OCI-LY1 (cell line): Measurements from ENCODE around the gene KIRREL2.

Source experiments
- H2AFZ ChIP-seq: fragments of 200-600 bp; sonication (generic), shearing (Covaris generic); 2 replicates; pipeline ENCODE4 v1.6.0; 2014; ENCODE audit warnings: antibody characterized with exemption, mild to moderate bottlenecking, low read length
- H3F3A ChIP-seq: fragments of 200-600 bp; sonication (generic), shearing (Covaris generic); 2 replicates; pipeline ENCODE4 v1.6.0; 2014; ENCODE audit warnings: mild to moderate bottlenecking, antibody characterized with exemption, low read length, moderate library complexity; ENCODE audit not compliant: insufficient read depth
- H3K27ac ChIP-seq: fragments of 200-600 bp; sonication (generic); 2 replicates; pipeline ENCODE4 v1.5.1; 2014; ENCODE audit warnings: low read length, mixed run types, mild to moderate bottlenecking, low read depth; ENCODE audit not compliant: poor library complexity, severe bottlenecking
- H3K27me3 ChIP-seq: fragments of 200-600 bp; sonication (generic); 2 replicates; pipeline ENCODE4 v1.6.0; 2014; ENCODE audit warnings: antibody characterized with exemption, mild to moderate bottlenecking, low read length, moderate library complexity; ENCODE audit not compliant: insufficient read depth
- H3K36me3 ChIP-seq: fragments of 200-600 bp; sonication (generic); 2 replicates; pipeline ENCODE4 v1.6.1; 2014; ENCODE audit warnings: mild to moderate bottlenecking, antibody characterized with exemption, low read length, moderate library complexity, mixed read lengths; ENCODE audit not compliant: insufficient read depth
- H3K4me1 ChIP-seq: fragments of 200-600 bp; sonication (generic); 2 replicates; pipeline ENCODE4 v1.5.1; 2014; ENCODE audit warnings: mild to moderate bottlenecking, low read length, moderate library complexity; ENCODE audit not compliant: insufficient read depth, severe bottlenecking
- H3K4me2 ChIP-seq: fragments of 200-600 bp; sonication (generic), shearing (Covaris generic); 2 replicates; pipeline ENCODE4 v1.6.1; 2014; ENCODE audit warnings: low read length
- H3K4me3 ChIP-seq: fragments of 200-600 bp; sonication (generic); 2 replicates; pipeline ENCODE4 v1.5.1; 2014; ENCODE audit warnings: low read length, low read depth, mild to moderate bottlenecking, mixed read lengths; ENCODE audit not compliant: poor library complexity, severe bottlenecking
- H3K79me2 ChIP-seq: fragments of 200-600 bp; shearing (Covaris generic); 2 replicates; pipeline ENCODE4 v1.6.1; 2016; ENCODE audit warnings: mixed run types, low read length, mixed read lengths; ENCODE audit not compliant: insufficient read depth
- H3K9ac ChIP-seq: fragments of 200-600 bp; sonication (generic), shearing (Covaris generic); 2 replicates; pipeline ENCODE4 v1.6.1; 2014; ENCODE audit warnings: mild to moderate bottlenecking, low read length, mixed read lengths
- H3K9me2 ChIP-seq: fragments of 200-600 bp; sonication (generic), shearing (Covaris generic); 2 replicates; pipeline ENCODE4 v1.6.1; 2014; ENCODE audit warnings: low read depth, mild to moderate bottlenecking, low read length, mixed read lengths
- H3K9me3 ChIP-seq: fragments of 200-600 bp; shearing (Covaris generic); 2 replicates; pipeline ENCODE4 v1.6.1; 2014; ENCODE audit warnings: low read length, mixed read lengths
- H4K20me1 ChIP-seq: fragments of 200-600 bp; sonication (generic), shearing (Covaris generic); 2 replicates; pipeline ENCODE4 v1.6.0; 2016; ENCODE audit warnings: mild to moderate bottlenecking, low read length; ENCODE audit not compliant: insufficient read depth
- EZH2 ChIP-seq: fragments of 200-600 bp; sonication (generic), shearing (Covaris generic); IDR thresholded peaks from 2 replicates; pipeline ENCODE4 v1.8.0; 2017; ENCODE audit warnings: borderline replicate concordance, mixed run types, mild to moderate bottlenecking, antibody characterized with exemption, low read length, moderate library complexity, mixed read lengths
- TF ChIP-seq, protein P1 (sequence below): fragments of 200-600 bp; sonication (generic), shearing (Covaris generic); IDR thresholded peaks from 2 replicates; pipeline ENCODE4 v1.5.1; 2017; ENCODE audit warnings: mild to moderate bottlenecking, antibody characterized with exemption, low read length, moderate library complexity, mixed read lengths

KIRREL2 gene

DNA sequence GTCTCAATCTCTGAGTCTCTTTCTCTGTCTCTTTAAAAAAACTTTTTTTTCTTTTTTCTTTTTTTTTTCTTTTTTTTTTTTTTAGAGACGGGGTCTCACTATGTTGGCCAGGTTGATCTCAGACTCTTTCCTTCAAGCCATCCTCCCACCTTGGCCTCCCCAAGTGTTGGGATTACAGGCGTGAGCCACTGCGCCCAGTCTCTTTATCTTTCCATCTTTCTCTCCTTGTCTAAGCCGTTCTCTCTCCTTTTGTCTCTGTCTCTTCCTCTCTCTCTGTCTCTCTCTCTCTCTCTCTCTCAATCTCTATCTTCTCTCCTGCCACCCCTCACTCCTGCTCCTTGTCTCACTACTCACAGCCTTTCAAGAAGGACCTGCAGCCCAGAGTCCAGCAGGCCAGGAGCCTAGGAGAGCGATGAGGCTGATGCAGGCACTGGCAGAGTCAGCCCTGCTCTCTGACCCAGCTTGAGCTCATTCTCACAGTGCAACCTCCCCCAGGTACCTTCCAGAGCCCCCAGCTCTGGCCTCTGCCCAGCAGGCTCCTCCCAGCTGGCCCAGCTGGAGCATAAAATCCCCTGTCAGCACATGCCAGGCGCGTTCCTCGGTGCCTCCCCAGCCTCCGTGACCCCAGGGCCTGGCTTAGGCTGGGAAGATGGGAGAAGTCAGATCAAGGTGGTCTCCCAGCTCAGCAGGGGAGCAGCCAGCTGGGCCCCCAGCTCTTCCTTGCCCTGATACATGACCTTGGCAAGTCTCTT is 4.5 kb upstream of the KIRREL2 start, which contains the start of gene NPHS1:
Gene NPHS1 (minus strand): TSS at position 476 of the 752 bp plus-strand sequence. CDS start 667 bp downstream, outside the sequence.
- Histone ChIP-seq H3K79me2 (no peaks in the 10 kb centered on the region), H3K4me3 (no peak within 1 kb of the TSS), H3K36me3 (no peaks in the 10 kb centered on the region), H3F3A (no peaks in the 10 kb centered on the region), H3K4me1 (peaks cover 10% of the 10 kb centered on the region), H3K9me2 (no peaks in the 10 kb centered on the region), H3K9ac (no peak within 1 kb of the TSS), H3K27me3 (0 out of 2 replicates have a peak, but pooled peaks cover 13% of the 10 kb centered on the region), H4K20me1 (no peaks in the 10 kb centered on the region), H2AFZ (no peak within 1 kb of the TSS), H3K9me3 (no peaks in the 10 kb centered on the region), H3K4me2 (peak within 1 kb of the TSS; percentile 2; the same call in 1 of the 2 replicates), H3K27ac (no peak within 1 kb of the TSS)
- TF ChIP-seq, protein P1, sequence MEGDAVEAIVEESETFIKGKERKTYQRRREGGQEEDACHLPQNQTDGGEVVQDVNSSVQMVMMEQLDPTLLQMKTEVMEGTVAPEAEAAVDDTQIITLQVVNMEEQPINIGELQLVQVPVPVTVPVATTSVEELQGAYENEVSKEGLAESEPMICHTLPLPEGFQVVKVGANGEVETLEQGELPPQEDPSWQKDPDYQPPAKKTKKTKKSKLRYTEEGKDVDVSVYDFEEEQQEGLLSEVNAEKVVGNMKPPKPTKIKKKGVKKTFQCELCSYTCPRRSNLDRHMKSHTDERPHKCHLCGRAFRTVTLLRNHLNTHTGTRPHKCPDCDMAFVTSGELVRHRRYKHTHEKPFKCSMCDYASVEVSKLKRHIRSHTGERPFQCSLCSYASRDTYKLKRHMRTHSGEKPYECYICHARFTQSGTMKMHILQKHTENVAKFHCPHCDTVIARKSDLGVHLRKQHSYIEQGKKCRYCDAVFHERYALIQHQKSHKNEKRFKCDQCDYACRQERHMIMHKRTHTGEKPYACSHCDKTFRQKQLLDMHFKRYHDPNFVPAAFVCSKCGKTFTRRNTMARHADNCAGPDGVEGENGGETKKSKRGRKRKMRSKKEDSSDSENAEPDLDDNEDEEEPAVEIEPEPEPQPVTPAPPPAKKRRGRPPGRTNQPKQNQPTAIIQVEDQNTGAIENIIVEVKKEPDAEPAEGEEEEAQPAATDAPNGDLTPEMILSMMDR, result no peak
- no peak for TF ChIP-seq EZH2

DNA sequence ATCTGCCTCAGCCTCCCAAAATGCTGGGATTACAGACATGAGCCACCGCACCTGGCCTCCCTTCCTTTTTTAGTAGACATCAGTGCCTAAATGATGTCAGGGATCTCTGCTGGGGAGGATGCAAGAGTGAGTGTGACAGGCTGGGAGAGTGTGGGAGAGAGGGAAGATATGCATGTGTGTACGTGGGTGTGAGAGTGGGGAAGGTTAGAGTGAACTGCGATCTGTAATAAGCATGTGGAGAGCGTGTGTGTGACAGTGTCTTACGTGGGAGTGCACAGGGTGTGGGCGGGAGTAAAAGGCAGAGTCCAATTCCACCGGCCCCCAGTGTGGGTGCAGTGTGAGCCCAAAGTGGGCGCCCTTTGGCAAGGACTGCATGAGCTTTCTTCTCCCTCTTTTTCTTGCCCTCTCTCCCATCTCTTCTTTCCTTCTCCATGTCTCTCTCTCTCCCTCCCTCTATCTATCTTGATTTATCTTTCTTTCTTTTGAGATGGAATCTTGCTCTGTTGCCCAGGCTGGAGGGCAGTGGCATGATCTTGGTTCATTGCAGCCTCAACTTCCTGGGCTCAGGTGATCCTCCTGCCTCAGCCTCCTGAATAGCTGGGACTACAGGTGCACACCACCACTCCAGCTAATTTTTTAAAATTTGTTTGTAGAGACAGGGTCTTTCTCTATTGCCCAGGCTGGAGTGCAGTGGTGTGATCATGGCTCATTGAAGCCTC is 3.5 kb upstream of the KIRREL2 start:
- no peak for TF ChIP-seq EZH2
- TF ChIP-seq, protein P1, result no peak
- Histone ChIP-seq H3K4me1 (peaks cover 12% of the 10 kb centered on the region), H3K27me3 (0 out of 2 replicates have a peak, but pooled peaks cover 9% of the 10 kb centered on the region), H3K4me2 (no peak overlapping the region), H3K79me2 (no peaks in the 10 kb centered on the region), H3K9me3 (no peaks in the 10 kb centered on the region), H3K9me2 (no peaks in the 10 kb centered on the region), H3K36me3 (no peaks in the 10 kb centered on the region), H2AFZ (no peak overlapping the region), H4K20me1 (no peaks in the 10 kb centered on the region), H3K27ac (no peak overlapping the region), H3F3A (no peaks in the 10 kb centered on the region), H3K4me3 (no peak overlapping the region), H3K9ac (no peak overlapping the region)

DNA sequence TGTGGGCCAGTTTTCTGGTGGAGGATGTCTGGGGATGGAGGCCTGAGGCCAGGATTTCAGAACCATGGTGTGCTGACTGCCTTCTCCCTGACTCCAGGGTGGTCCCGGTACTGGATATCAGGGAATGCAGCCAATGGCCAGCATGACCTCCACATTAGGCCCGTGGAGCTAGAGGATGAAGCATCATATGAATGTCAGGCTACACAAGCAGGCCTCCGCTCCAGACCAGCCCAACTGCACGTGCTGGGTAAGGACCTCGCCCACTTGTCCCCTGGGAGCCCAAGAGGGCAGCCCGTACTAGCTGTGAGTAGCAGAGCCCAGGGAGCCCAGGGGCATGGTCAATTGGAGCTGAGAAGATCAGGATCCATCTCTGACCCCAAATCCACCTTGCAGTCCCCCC is 1.6 kb downstream of the KIRREL2 start:
- TF ChIP-seq, protein P1, result no peak
- TF ChIP-seq EZH2, result no peak
- no peaks in the 10 kb centered on the region for H3K36me3 ChIP-seq
- no peak overlapping the region for H2AFZ ChIP-seq
- no peaks in the 10 kb centered on the region for H3F3A ChIP-seq
- H3K4me3 ChIP-seq, result no peak overlapping the region
- H3K27me3 ChIP-seq, result peaks cover 6% of the 10 kb centered on the region; the same call in 1 of the 2 replicates
- H3K9ac ChIP-seq, result no peak overlapping the region
- H3K9me2 ChIP-seq, result no peaks in the 10 kb centered on the region
- no peak overlapping the region for H3K27ac ChIP-seq
- no peaks in the 10 kb centered on the region for H3K9me3 ChIP-seq
- H3K79me2 ChIP-seq, result no peaks in the 10 kb centered on the region
- H4K20me1 ChIP-seq, result no peaks in the 10 kb centered on the region
- H3K4me1 ChIP-seq, result peaks cover 12% of the 10 kb centered on the region
- H3K4me2 ChIP-seq, result no peak overlapping the region
